Measurements from ENCODE around the gene NUP107. TPM values are rescaled to one million over a fixed set of nuclear protein-coding genes. Genes with fewer than 3 reads are reported as not detected.
"Not testable (repeated sequence)": the region's sequence is repeated elsewhere in the genome, so short reads cannot be mapped to it uniquely, and the experiment has no call there.

The NUP107 gene
- 10 to 100 TPM; 35.0 to 49.9 (median 48.6) TPM for total RNA-seq (2021; fragmentation: NEBNext Ultra II Directional; extraction: Animal tissue kit (Norgen Biotek cat#: 25700))
- long read RNA-seq, full-length matches to known transcripts = 21 of 43 reads
- long read RNA-seq, partial matches to known transcripts = 19 of 43 reads
- long read RNA-seq, other reads (novel, unspliced or antisense) = 3 of 43 reads

DNA sequence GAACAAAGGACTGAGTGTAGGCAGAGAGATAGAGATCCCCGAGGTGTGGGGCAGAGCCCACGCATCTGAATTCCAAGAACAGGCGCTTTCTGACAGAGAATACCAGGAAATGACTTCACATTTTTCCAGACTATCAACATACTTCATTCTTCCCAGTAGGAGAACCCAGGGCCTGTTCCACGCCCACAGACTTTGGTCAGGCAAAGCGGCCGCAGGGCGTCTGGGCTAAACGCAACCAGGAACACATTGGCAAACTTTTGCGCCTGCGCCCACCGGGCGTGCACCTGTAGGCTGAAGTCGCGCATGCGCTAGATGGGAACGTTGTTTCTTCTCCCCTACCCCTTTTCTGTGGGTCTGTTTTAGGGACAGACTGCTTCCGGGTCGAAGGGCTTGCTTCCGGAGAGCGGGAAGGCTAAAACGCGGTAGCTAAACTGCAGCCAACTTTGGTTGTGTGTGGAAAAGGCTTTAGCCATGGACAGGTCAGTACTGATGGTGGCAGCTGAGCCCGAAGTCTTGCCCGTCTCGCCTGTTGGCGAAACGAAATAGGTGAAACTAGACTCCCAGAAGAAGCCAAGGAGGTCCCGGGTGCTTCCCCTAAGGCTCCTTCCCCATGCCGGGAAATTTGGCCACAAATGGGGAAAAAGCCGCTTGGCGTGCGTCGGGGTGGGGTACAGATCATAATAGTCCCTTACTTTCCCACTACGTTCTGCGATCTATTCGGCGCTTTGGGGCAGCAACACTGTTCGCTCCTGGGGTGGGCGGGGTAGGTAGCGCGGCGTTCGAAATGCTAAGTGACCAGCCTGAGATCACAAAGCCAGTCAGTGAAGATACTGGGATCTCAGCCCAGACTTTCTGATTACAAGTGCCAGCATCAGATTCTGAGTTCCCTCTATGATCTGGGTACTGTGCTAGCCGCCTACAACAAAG lies at the start of gene NUP107:
NUP107 (plus strand) TSS at position 384 of the 927 bp plus-strand sequence; CDS start at position 472, 88 bp downstream.
- DNase-seq = peak; percentile 99
- H3K27ac Mint-ChIP-seq = peak within 1 kb of the TSS; percentile 97
- TF ChIP-seq, protein P1, sequence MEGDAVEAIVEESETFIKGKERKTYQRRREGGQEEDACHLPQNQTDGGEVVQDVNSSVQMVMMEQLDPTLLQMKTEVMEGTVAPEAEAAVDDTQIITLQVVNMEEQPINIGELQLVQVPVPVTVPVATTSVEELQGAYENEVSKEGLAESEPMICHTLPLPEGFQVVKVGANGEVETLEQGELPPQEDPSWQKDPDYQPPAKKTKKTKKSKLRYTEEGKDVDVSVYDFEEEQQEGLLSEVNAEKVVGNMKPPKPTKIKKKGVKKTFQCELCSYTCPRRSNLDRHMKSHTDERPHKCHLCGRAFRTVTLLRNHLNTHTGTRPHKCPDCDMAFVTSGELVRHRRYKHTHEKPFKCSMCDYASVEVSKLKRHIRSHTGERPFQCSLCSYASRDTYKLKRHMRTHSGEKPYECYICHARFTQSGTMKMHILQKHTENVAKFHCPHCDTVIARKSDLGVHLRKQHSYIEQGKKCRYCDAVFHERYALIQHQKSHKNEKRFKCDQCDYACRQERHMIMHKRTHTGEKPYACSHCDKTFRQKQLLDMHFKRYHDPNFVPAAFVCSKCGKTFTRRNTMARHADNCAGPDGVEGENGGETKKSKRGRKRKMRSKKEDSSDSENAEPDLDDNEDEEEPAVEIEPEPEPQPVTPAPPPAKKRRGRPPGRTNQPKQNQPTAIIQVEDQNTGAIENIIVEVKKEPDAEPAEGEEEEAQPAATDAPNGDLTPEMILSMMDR (IDR thresholded peaks at IDR 0.05) = peak; percentile 46
- H3K4me1 Mint-ChIP-seq (ENCODE audit: low read depth) = peaks cover 26% of the 10 kb centered on the region
- no peaks in the 10 kb centered on the region for H3K36me3 Mint-ChIP-seq (ENCODE audit: low read depth)
- H3K27me3 Mint-ChIP-seq (ENCODE audit: insufficient read depth) = peaks cover 4% of the 10 kb centered on the region
- H3K4me3 Mint-ChIP-seq = peak within 1 kb of the TSS; percentile 97
- no peaks in the 10 kb centered on the region for H3K9me3 Mint-ChIP-seq

DNA sequence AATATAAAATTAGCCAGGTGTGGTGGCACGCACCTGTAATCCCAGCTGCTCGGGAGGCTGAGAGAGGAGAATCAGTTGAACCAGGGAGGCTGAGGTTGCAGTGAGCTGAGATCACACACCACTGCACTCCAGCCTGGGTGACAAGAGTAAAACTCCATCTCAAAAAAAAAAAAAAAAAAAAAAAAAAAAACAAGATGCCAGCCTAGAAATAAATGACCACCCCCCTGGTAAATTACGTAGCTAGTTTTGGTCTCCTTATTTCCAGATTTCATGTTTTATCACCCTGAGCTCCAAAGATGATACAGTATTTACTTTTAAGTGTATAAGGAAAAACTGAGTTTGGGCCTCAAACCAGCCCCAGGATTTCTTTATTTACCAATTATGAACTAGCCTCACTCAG lies 49.3 kb upstream of the NUP107 start:
- H3K4me3 Mint-ChIP-seq; DNase-seq; H3K27me3 Mint-ChIP-seq (ENCODE audit: insufficient read depth); H3K27ac Mint-ChIP-seq; H3K9me3 Mint-ChIP-seq: not testable (repeated sequence)
- Mint-ChIP-seq H3K36me3 (ENCODE audit: low read depth) (peaks cover 14% of the 10 kb centered on the region), H3K4me1 (ENCODE audit: low read depth) (peaks cover 70% of the 10 kb centered on the region)

DNA sequence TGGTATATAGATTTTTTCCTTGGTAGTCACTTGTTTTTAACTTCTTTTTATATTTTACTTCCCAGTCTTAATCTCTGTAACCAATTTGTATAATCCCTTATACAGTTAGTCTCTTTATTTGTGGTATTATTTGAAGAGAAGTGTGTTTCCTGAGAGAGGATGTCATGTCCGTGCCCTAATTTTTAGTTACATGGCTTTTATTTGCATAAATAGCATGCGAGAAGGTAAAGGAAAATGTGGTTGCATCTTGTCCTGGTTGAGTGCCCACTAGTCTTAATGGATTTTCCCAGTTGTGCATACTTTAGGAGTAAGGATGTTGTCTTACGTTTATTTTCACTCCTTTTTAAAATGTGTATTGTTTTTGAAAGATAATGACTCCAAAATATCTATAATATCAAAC lies 48.6 kb upstream of the NUP107 start:
- Mint-ChIP-seq H3K36me3 (ENCODE audit: low read depth) (peaks cover 16% of the 10 kb centered on the region), H3K4me1 (ENCODE audit: low read depth) (peaks cover 67% of the 10 kb centered on the region), H3K27me3 (ENCODE audit: insufficient read depth) (no peaks in the 10 kb centered on the region), H3K4me3 (no peak overlapping the region), H3K9me3 (no peaks in the 10 kb centered on the region), H3K27ac (no peak overlapping the region)
- TF ChIP-seq, protein P1 (IDR thresholded peaks at IDR 0.05) = no peak
- no peak for DNase-seq

DNA sequence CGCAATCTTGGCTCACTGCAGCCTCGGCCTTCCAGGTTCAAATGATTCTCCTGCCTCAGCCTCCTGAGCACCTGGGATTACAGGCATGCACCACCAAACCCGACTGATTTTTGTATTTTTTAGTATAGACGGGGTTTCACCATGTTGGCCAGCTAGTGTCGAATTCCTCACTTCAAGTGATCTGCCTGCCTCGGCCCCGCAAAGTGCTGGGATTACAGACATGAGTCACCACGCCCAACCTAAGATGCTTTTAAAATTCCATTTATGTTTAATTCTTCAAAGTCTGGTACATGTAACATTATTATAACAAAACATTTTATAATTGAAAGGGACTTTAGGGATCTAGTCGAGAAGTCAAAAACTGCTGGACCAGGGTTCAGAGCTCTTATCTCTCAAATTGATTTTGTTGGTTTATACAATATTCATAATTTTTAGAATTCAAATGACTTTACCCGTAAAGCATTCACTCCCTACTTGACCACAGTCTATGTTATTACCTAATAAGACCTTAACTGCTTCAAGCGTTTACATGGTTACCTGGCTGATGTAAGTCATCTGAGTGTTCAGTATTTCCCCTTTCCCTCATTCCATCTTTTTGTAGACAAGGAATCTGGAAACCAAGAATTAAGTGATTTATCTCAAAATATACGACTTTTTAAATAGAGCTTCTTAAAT lies 47.9 kb upstream of the NUP107 start:
- no peaks in the 10 kb centered on the region for H3K27me3 Mint-ChIP-seq (ENCODE audit: insufficient read depth)
- H3K4me1 Mint-ChIP-seq (ENCODE audit: low read depth) = peaks cover 63% of the 10 kb centered on the region
- H3K9me3 Mint-ChIP-seq = no peaks in the 10 kb centered on the region
- no peak for DNase-seq
- H3K27ac Mint-ChIP-seq = no peak overlapping the region
- H3K36me3 Mint-ChIP-seq (ENCODE audit: low read depth) = peaks cover 16% of the 10 kb centered on the region
- TF ChIP-seq, protein P1 (IDR thresholded peaks at IDR 0.05) = no peak
- H3K4me3 Mint-ChIP-seq = no peak overlapping the region

DNA sequence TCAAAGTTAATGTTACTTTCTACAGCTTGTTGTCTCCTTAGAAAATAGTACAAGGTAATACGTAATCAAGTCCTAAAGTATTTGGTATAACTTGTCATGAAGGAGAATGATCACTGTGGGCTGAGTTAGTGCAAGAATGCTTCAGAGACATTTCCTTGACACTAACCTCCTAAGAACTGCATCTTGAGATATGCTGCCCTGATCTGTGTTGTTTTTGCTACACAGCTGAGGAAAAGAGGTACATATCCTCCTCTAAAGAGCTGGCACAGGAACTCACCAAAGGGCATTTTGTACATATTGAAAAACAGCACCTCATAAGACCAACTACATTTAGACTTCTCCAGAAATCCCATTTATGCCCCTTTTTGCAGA lies 47.4 kb upstream of the NUP107 start:
- no peak for DNase-seq
- TF ChIP-seq, protein P1 (IDR thresholded peaks at IDR 0.05) = no peak
- H3K36me3 Mint-ChIP-seq (ENCODE audit: low read depth) = peaks cover 14% of the 10 kb centered on the region
- peaks cover 58% of the 10 kb centered on the region for H3K4me1 Mint-ChIP-seq (ENCODE audit: low read depth)
- H3K4me3 Mint-ChIP-seq = no peak overlapping the region
- H3K27ac Mint-ChIP-seq = no peak overlapping the region
- no peaks in the 10 kb centered on the region for H3K9me3 Mint-ChIP-seq
- no peaks in the 10 kb centered on the region for H3K27me3 Mint-ChIP-seq (ENCODE audit: insufficient read depth)

Data from HFFc6 (cell line).